AG04450 (cell line): ENCODE data around the gene TMEM178A. TPM values are rescaled to one million over a fixed set of nuclear protein-coding genes. Genes with fewer than 3 reads are reported as not detected.

Experiments used
- CTCF ChIA-PET: fragments of 300-600, 350-600 bp; formaldehyde crosslinking; extraction: SDS; loops from one replicate; lab custom pipeline; 2022; ENCODE audit warnings: antibody characterized with exemption, inconsistent platforms; lab: Charles Lee
- POLR2A ChIA-PET: fragments of 350-600 bp; formaldehyde crosslinking; extraction: SDS; loops from one replicate; lab custom pipeline; 2021; ENCODE audit warnings: antibody characterized with exemption, inconsistent platforms; lab: Yijun Ruan, JAX
- DNase-seq: peaks from one replicate; pipeline ENCODE4 v3.0.0-alpha.2; 2011; ENCODE audit warnings: low read depth, low spot score
- H3K27ac ChIP-seq: one replicate; pipeline ENCODE4 v1.5.1; 2012; ENCODE audit warnings: low read depth, low read length, control low read depth
- H3K27me3 ChIP-seq: one replicate; pipeline ENCODE4 v1.6.0; 2012; ENCODE audit warnings: low read length; ENCODE audit not compliant: control insufficient read depth, insufficient read depth
- H3K4me3 ChIP-seq: 2 replicates; pipeline ENCODE4 v1.5.1; 2011; ENCODE audit warnings: mild to moderate bottlenecking, low read depth, low read length, control low read depth
- H3K9me3 ChIP-seq: 2 replicates; pipeline ENCODE4 v1.5.1; 2012; ENCODE audit warnings: low read length; ENCODE audit not compliant: control insufficient read depth, insufficient read depth
- CTCF ChIP-seq: IDR thresholded peaks from 2 replicates; pipeline ENCODE4 v1.5.1; 2011; ENCODE audit warnings: low read depth, low read length, control low read depth, inconsistent platforms
- polyA plus RNA-seq: library from polyadenylated mRNA; depleted of rRNA; stranded (reverse); fragments of >200 nt; gene quantifications from 2 replicates; pipeline ENCODE4 v1.2.3, GENCODE V29; 2011

Gene TMEM178A
- polyA plus RNA-seq, 1 experiment: 1.1 TPM

GRCh38 chr2:39738936-39739335 lies 73.2 kb downstream of the TMEM178A start:
- DNase-seq: no peak
- Histone ChIP-seq H3K27me3 (no peaks in the 10 kb centered on the region), H3K9me3 (no peaks in the 10 kb centered on the region), H3K4me3 (no peak overlapping the region), H3K27ac (no peak overlapping the region)
- ChIA-PET POLR2A (no interaction called here), CTCF (interaction anchor here (0.9 kb wide), 1 partner anchor 10 kb away, joined by 3 read pairs; no protein-coding TSS in a partner anchor)
- no peak for TF ChIP-seq CTCF

- no peak overlapping the region for H3K27ac ChIP-seq
- H3K9me3 ChIP-seq: no peaks in the 10 kb centered on the region
- TF ChIP-seq CTCF: no peak
- H3K4me3 ChIP-seq: no peak overlapping the region
- no peak for DNase-seq
- POLR2A ChIA-PET: no interaction called here
- H3K27me3 ChIP-seq: no peaks in the 10 kb centered on the region
- CTCF ChIA-PET: interaction anchor here (0.9 kb wide), 1 partner anchor 10 kb away, joined by 3 read pairs; no protein-coding TSS in a partner anchor
These were observed 73.7 kb downstream of the TMEM178A start for GRCh38 chr2:39739386-39739785.

GRCh38 chr2:39741871-39742270 lies 76.2 kb downstream of the TMEM178A start:
- Histone ChIP-seq H3K27me3 (no peaks in the 10 kb centered on the region), H3K27ac (no peak overlapping the region), H3K4me3 (no peak overlapping the region), H3K9me3 (no peaks in the 10 kb centered on the region)
- DNase-seq: no peak
- ChIA-PET POLR2A (no interaction called here), CTCF (interaction anchor here (2.0 kb wide), 1 partner anchor 11 kb away, joined by 9 read pairs; no protein-coding TSS in a partner anchor)
- TF ChIP-seq CTCF: no peak

- no peak overlapping the region for H3K4me3 ChIP-seq
- H3K27me3 ChIP-seq: no peaks in the 10 kb centered on the region
- H3K9me3 ChIP-seq: no peaks in the 10 kb centered on the region
- no peak for DNase-seq
- POLR2A ChIA-PET: no interaction called here
- CTCF ChIA-PET: interaction anchor here (0.6 to 1.9 kb wide), 3 partner anchors 14 to 150 kb away, joined by 3 to 10 read pairs (median 3); no protein-coding TSS in a partner anchor
- peak overlapping the region; percentile 59 for H3K27ac ChIP-seq
- no peak for TF ChIP-seq CTCF
These were observed 77.6 kb downstream of the TMEM178A start for GRCh38 chr2:39743269-39743776.

GRCh38 chr2:39755466-39755865 lies 89.7 kb downstream of the TMEM178A start:
- no peak for TF ChIP-seq CTCF
- H3K9me3 ChIP-seq: no peaks in the 10 kb centered on the region
- ChIA-PET CTCF (no interaction called here), POLR2A (no interaction called here)
- no peak overlapping the region for H3K27ac ChIP-seq
- H3K27me3 ChIP-seq: no peaks in the 10 kb centered on the region
- no peak for DNase-seq
- H3K4me3 ChIP-seq: no peak overlapping the region
